Mesenchymal stem cell (in vitro differentiated cells and primary cell): ENCODE results near the gene KIRREL3.

Experiments used
- DNase-seq: peaks from one replicate; pipeline ENCODE4 v3.0.0-alpha.2; 2013
- H2AFZ ChIP-seq: one replicate; pipeline ENCODE4 v1.6.1; 2013; ENCODE audit warnings: low read depth, mild to moderate bottlenecking, control low read depth, inconsistent platforms, low read length, moderate library complexity
- H2AK5ac ChIP-seq: 2 replicates; pipeline ENCODE4 v1.6.1; 2013; ENCODE audit warnings: low read length, moderate library complexity, mild to moderate bottlenecking, inconsistent platforms; ENCODE audit not compliant: severe bottlenecking
- H2BK120ac ChIP-seq: one replicate; pipeline ENCODE4 v1.6.1; 2013; ENCODE audit warnings: low read depth, mild to moderate bottlenecking, inconsistent platforms, low read length, moderate library complexity
- H2BK12ac ChIP-seq, 2 experiments: one replicate each; pipeline ENCODE4 v1.6.1; 2013; ENCODE audit warnings: inconsistent platforms in 2 of 2, low read length in 2 of 2, mild to moderate bottlenecking in 2 of 2, moderate library complexity in 2 of 2, control low read depth in 1 of 2
- H2BK15ac ChIP-seq: one replicate; pipeline ENCODE4 v1.6.1; 2013; ENCODE audit warnings: mild to moderate bottlenecking, low read depth, inconsistent platforms; ENCODE audit not compliant: poor library complexity, severe bottlenecking
- H2BK5ac ChIP-seq: 2 replicates; pipeline ENCODE4 v1.6.1; 2013; ENCODE audit warnings: low read depth, mild to moderate bottlenecking, low read length, control low read depth, inconsistent platforms; ENCODE audit not compliant: poor library complexity, severe bottlenecking
- H3K14ac ChIP-seq, 2 experiments: one replicate each; pipeline ENCODE4 v1.6.1; 2013; ENCODE audit warnings: inconsistent platforms in 2 of 2, low read length in 2 of 2, control low read depth in 1 of 2, mild to moderate bottlenecking in 1 of 2, moderate library complexity in 1 of 2
- H3K18ac ChIP-seq, 2 experiments: one replicate each; pipeline ENCODE4 v1.6.1; 2013; ENCODE audit warnings: inconsistent platforms in 2 of 2, low read length in 2 of 2, control low read depth in 1 of 2, low read depth in 1 of 2, mild to moderate bottlenecking in 1 of 2
- H3K23ac ChIP-seq, 2 experiments: one replicate each; pipeline ENCODE4 v1.6.1; 2013; ENCODE audit warnings: inconsistent platforms in 2 of 2, low read length in 2 of 2, mild to moderate bottlenecking in 2 of 2, moderate library complexity in 2 of 2, control low read depth in 1 of 2
- H3K27ac ChIP-seq: 2 replicates; pipeline ENCODE4 v1.5.1; 2013; ENCODE audit warnings: mild to moderate bottlenecking, moderate library complexity, low read length, control low read depth, inconsistent platforms; ENCODE audit not compliant: poor library complexity, severe bottlenecking
- H3K27me3 ChIP-seq, 2 experiments: 2 replicates each; pipeline versions ENCODE4 v1.6.1 to v1.7.0; 2013; ENCODE audit warnings: low read length in 2 of 2, mild to moderate bottlenecking in 2 of 2, moderate library complexity in 2 of 2, control low read depth in 1 of 2, inconsistent platforms in 1 of 2; ENCODE audit not compliant: control insufficient read depth in 1 of 2, insufficient read depth in 1 of 2
- H3K36me3 ChIP-seq, 2 experiments: 2 replicates each; pipeline versions ENCODE4 v1.6.1 to v1.7.0; 2013; ENCODE audit warnings: low read length in 2 of 2, control low read depth in 1 of 2, inconsistent platforms in 1 of 2, low read depth in 1 of 2, mild to moderate bottlenecking in 1 of 2; ENCODE audit not compliant: insufficient read depth in 2 of 2, control insufficient read depth in 1 of 2
- H3K4ac ChIP-seq, 2 experiments: one replicate each; pipeline ENCODE4 v1.6.1; 2013; ENCODE audit warnings: inconsistent platforms in 2 of 2, low read length in 2 of 2, mild to moderate bottlenecking in 2 of 2, moderate library complexity in 2 of 2, control low read depth in 1 of 2, low read depth in 1 of 2
- H3K4me1 ChIP-seq: 2 replicates; pipeline ENCODE4 v1.6.1; 2013; ENCODE audit warnings: low read depth, low read length, control low read depth; ENCODE audit not compliant: control insufficient read depth, insufficient read depth
- H3K4me2 ChIP-seq: 2 replicates; pipeline ENCODE4 v1.6.1; 2013; ENCODE audit warnings: low read length, mild to moderate bottlenecking, inconsistent platforms; ENCODE audit not compliant: poor library complexity, severe bottlenecking
- H3K4me3 ChIP-seq, 2 experiments: 2 replicates each; pipeline versions ENCODE4 v1.5.1 to v1.7.0; 2013; ENCODE audit warnings: low read length in 2 of 2, mild to moderate bottlenecking in 2 of 2, control low read depth in 1 of 2, low read depth in 1 of 2; ENCODE audit not compliant: insufficient read depth in 1 of 2
- H3K79me1 ChIP-seq: replicated peaks from 2 replicates; pipeline ENCODE4 v1.6.1; 2013; ENCODE audit warnings: mild to moderate bottlenecking, control low read depth, low read length, inconsistent platforms; ENCODE audit not compliant: poor library complexity, severe bottlenecking
- H3K9ac ChIP-seq: 2 replicates; pipeline ENCODE4 v1.7.0; 2013; ENCODE audit warnings: mild to moderate bottlenecking, low read length, moderate library complexity
- H3K9me3 ChIP-seq: 2 replicates; pipeline ENCODE4 v1.7.0; 2013; ENCODE audit warnings: mild to moderate bottlenecking, low read length; ENCODE audit not compliant: control insufficient read depth
- H4K8ac ChIP-seq: one replicate; pipeline ENCODE4 v1.6.1; 2013; ENCODE audit warnings: inconsistent platforms, mild to moderate bottlenecking, low read length, moderate library complexity
- H4K91ac ChIP-seq: one replicate; pipeline ENCODE4 v1.6.1; 2013; ENCODE audit warnings: mild to moderate bottlenecking, low read length, inconsistent platforms
- WGBS: methylation state at CpG from one replicate; pipeline ENCODE4 v1.1.7; 2013; ENCODE audit warnings: mixed read lengths; 5-methylcytosine and 5-hydroxymethylcytosine counted together

The KIRREL3 gene

DNA sequence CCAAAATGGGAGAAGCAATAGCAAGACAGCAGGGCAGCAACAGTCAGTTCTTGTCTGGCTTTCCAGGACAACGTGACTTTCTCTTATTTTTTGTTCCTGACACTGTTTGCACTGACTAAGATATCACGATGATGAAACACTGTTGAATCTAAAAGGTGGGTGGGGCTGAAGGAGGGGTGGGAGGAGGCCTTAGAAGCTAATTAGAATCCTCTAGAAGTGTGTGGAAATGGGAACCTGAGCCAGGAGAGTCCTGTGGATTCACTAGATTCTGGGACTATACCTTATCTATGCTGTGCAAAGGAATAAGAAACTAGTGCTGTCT lies 344.8 kb downstream of the KIRREL3 start:
- H3K27me3 ChIP-seq: peaks cover 0 to 4% of the 10 kb centered on the region in 2 experiments
- H3K4me3 ChIP-seq: no peak overlapping the region
- H4K8ac ChIP-seq: no peak overlapping the region
- no peak overlapping the region for H4K91ac ChIP-seq
- no peak overlapping the region for H2AFZ ChIP-seq
- H3K9me3 ChIP-seq: no peaks in the 10 kb centered on the region
- H2BK15ac ChIP-seq: no peak overlapping the region
- no peak overlapping the region for H3K14ac ChIP-seq
- no peak overlapping the region for H2BK120ac ChIP-seq
- H3K4ac ChIP-seq: no peak overlapping the region
- no peak overlapping the region for H3K23ac ChIP-seq
- no peak for DNase-seq
- no peak overlapping the region for H3K18ac ChIP-seq
- no peak overlapping the region for H3K27ac ChIP-seq
- H3K4me1 ChIP-seq: no peaks in the 10 kb centered on the region
- H2BK12ac ChIP-seq: no peak overlapping the region
- H2BK5ac ChIP-seq: no peak overlapping the region
- peaks cover 1% of the 10 kb centered on the region for H3K79me1 ChIP-seq
- 36% methylated on average over 2 of the region's 2 CpGs for WGBS
- H3K9ac ChIP-seq: peak overlapping the region; percentile 23
- H3K4me2 ChIP-seq: no peak overlapping the region
- H2AK5ac ChIP-seq: no peak overlapping the region
- peaks cover 0 to 3% of the 10 kb centered on the region in 2 experiments for H3K36me3 ChIP-seq

DNA sequence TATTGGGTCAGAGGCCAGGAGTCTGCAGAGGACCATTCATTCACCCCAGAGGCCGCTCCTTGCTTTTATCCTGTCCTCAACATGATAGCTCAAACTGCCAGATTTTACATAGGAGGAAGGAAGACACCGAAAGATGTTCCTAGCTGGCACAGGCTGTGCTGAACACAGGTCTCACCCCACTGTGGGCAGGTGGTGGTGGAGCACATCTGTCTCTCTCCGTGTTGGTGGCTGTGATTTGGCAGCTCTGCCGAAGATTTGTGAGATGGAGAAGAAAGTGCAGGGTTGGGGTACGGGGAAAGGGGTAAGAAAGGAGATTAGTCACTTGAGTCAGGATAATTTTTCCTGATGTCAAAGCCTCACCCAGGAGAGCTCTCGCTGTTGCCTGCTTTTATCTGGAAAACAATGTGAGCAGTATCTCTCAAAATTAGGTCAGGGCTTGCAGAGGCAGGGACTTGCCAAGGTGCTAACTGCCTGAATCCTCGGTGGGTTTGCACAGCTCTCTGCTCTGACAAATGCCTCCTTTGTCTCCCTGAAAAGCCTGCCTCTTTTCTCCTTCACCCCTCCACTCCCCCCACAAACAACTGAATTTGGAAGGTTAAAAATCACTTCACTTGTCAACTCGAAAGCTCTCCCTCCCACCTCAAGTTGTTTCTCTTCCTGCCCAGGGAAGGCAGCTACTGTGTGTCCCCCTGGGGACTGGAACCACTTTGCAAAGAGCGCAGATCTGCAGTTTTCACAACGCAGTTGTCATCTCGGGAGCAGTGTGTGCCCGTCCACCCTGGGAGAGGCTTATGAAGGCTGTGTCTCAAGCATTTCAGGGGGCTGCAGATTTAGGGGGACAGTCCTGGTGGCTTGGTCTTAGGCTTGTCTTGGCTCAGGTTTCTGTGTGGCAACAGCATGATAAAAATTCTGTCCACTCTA lies 345.4 kb downstream of the KIRREL3 start:
- Histone ChIP-seq H3K23ac (no peak overlapping the region), H2AFZ (no peak overlapping the region), H2BK120ac (no peak overlapping the region), H3K9ac (peak overlapping the region; percentile 23), H2BK12ac (no peak overlapping the region), H3K27ac (no peak overlapping the region), H3K4ac (no peak overlapping the region), H3K27me3 (peaks cover 0 to 4% of the 10 kb centered on the region in 2 experiments), H3K9me3 (no peaks in the 10 kb centered on the region), H3K14ac (no peak overlapping the region), H3K4me2 (no peak overlapping the region), H3K79me1 (peaks cover 1% of the 10 kb centered on the region), H2BK15ac (no peak overlapping the region), H3K4me1 (no peaks in the 10 kb centered on the region), H2AK5ac (no peak overlapping the region), H4K8ac (no peak overlapping the region), H4K91ac (no peak overlapping the region), H2BK5ac (no peak overlapping the region), H3K36me3 (peaks cover 0 to 3% of the 10 kb centered on the region in 2 experiments), H3K18ac (no peak overlapping the region), H3K4me3 (no peak overlapping the region)
- WGBS: 44% methylated on average over 11 of the region's 12 CpGs
- no peak for DNase-seq

DNA sequence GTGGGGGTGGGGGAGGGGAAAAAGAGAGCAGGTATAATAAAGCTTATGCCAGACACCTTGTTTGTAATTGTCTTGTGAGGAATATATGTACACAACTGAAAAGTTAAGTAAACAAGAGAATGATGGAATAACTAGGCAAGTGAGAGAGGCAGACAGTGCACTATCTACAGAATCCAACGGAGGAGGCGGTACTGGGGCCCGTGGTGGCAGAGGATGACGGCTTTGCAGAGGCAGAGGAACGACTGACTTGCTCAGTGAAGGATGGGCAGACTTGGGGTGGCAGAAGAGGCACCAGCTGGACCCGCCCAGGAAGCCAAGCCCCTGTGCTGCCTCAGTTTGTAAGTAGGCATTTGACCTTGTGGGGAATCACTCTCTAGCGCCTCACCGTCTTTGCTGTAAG lies 347.5 kb downstream of the KIRREL3 start:
- H3K79me1 ChIP-seq: peaks cover 1% of the 10 kb centered on the region
- H3K23ac ChIP-seq: no peak overlapping the region
- no peak overlapping the region for H3K4ac ChIP-seq
- no peak overlapping the region for H2BK5ac ChIP-seq
- no peaks in the 10 kb centered on the region for H3K9me3 ChIP-seq
- no peak overlapping the region for H3K18ac ChIP-seq
- H2BK15ac ChIP-seq: no peak overlapping the region
- H3K4me2 ChIP-seq: no peak overlapping the region
- H4K91ac ChIP-seq: no peak overlapping the region
- H2BK12ac ChIP-seq: no peak overlapping the region
- no peak overlapping the region for H2BK120ac ChIP-seq
- DNase-seq: no peak
- peaks cover 2% of the 10 kb centered on the region for H3K4me1 ChIP-seq
- H2AK5ac ChIP-seq: no peak overlapping the region
- no peak overlapping the region for H3K4me3 ChIP-seq
- H3K9ac ChIP-seq: no peak overlapping the region
- H3K14ac ChIP-seq: no peak overlapping the region
- H4K8ac ChIP-seq: no peak overlapping the region
- WGBS: 89% methylated on average over 8 of the region's 8 CpGs
- H3K36me3 ChIP-seq: peaks cover 0 to 3% of the 10 kb centered on the region in 2 experiments
- H3K27ac ChIP-seq: no peak overlapping the region
- H3K27me3 ChIP-seq: peaks cover 0 to 4% of the 10 kb centered on the region in 2 experiments
- H2AFZ ChIP-seq: no peak overlapping the region

DNA sequence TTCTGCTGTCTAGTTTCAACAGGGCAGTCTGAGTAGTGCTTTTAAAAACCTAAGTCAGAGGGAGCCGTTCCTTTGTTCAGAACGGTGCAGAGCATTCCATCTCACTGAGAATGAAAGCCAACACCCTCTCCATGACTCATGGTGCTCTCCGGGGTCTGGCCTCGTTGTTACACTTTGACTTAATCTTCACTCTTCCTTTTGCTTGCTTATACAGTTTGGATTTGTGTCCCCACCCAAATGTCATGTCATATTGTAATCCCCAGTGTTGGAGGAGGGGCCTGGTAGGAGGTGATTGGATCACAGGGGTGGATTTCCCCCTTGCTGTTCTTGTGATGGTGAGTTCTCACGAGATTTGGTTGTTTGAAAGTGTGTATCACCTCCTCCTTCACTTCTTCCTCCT lies 352.8 kb downstream of the KIRREL3 start:
- Histone ChIP-seq H2BK15ac (no peak overlapping the region), H2AFZ (no peak overlapping the region), H2AK5ac (peak overlapping the region; percentile 92), H3K27ac (peak overlapping the region; percentile 70), H3K4me1 (peaks cover 11% of the 10 kb centered on the region), H2BK5ac (no peak overlapping the region), H3K9me3 (no peaks in the 10 kb centered on the region), H2BK120ac (no peak overlapping the region), H3K4me3 (peak overlapping the region in 1 of 2 experiments; percentile 60), H2BK12ac (no peak overlapping the region), H3K9ac (peak overlapping the region; percentile 82), H3K36me3 (no peaks in the 10 kb centered on the region), H3K27me3 (no peaks in the 10 kb centered on the region), H4K91ac (no peak overlapping the region), H3K4ac (no peak overlapping the region), H3K79me1 (peaks cover 2% of the 10 kb centered on the region), H4K8ac (no peak overlapping the region), H3K23ac (no peak overlapping the region), H3K18ac (no peak overlapping the region), H3K4me2 (no peak overlapping the region), H3K14ac (no peak overlapping the region)
- 19% methylated on average over 3 of the region's 5 CpGs for WGBS
- DNase-seq: peak; percentile 3
